HG02642 (cell line): ENCODE results near the gene RNASEH2B.

Experiments used
- ATAC-seq: cut with Tn5 transposase; IDR thresholded peaks from one replicate; pipeline ENCODE4 v1.9.1; 2021; ENCODE audit warnings: mild to moderate bottlenecking; ENCODE audit not compliant: unreplicated experiment, poor library complexity

Gene RNASEH2B

GRCh38 chr13:50991579-50992521 is 82.3 kb downstream of the RNASEH2B start:
- ATAC-seq = peak; percentile 92

DNA sequence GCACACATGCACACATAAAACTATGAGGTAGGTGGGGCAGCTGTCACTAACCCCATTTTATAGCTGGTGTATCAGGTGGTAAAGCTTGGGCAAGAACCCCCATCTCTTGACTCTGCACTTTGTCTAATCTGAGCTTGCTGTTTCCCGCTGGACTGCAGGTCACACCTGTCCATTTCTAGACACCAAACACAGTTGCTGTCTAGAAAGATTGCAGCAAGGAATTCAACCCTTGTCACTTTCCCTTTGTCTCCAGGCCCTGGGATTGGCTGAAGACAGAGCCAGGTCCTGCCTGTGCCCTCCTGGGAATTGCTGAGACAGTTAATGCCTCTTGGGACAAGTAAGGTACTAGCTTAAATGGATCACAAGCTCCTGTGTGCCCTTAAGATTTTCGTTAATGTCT is 83.8 kb downstream of the RNASEH2B start:
- no peak for ATAC-seq

DNA sequence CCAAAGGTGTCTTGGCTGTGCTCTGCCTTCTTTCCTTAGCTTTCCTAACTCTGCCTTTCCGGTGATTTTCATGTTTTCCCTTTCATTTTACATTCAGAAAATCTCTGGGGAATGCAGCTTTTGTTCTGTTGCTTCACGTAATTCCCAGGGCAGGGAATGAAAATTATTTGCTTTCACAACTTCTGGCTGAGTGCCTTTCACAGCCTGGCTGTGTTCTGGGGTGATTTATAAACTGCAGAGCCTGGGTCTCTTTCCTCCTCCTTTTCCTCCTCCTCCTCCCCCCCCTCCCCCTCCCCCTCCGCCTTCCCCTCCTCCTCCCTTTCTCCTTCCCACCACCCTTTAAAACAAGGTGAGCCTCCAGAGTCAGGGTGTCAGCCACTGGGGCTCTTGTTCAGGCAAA is 84.3 kb downstream of the RNASEH2B start:
- ATAC-seq = no peak

GRCh38 chr13:50994651-50995050 is 85.1 kb downstream of the RNASEH2B start:
- ATAC-seq = no peak

- ATAC-seq = no peak
Observed at GRCh38 chr13:50995854-50996253, 86.3 kb downstream of the RNASEH2B start.

DNA sequence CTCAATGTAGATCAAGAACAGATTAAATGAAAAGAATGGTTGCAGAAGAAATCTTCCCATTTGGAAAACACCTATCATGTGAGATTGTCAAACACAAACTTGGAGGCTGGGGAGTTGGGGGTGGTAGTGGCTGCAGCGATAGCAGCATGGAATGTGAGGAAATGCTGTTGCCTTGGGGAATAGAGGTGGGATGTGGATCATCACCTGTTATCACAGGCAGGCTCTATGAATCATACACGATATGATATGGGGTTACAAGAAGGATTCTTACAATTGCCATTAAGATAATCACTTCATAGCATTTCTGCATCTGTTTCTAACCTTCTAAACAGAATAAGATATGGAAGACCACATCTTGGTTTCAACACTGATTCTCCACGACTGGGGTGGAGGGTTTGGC is 88.7 kb downstream of the RNASEH2B start:
- ATAC-seq = no peak

DNA sequence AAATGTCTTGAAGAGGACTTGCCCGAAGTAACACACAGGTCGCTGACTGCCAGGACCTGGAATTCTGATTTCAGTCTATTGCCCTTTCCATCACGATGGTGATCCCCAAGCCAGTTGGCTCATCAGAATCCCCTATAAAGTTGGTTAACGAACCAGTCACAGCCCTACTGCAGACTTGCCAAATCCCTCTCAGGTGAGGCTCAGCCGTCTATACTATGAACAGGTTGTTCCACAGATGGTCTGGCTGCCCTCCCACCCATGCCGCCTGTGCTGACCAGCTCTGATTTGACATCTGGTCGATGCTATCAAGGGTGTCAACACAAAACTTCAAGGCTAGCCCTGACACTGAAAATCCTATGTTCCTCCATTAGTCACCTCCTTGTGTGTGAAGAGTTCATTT is 90.0 kb downstream of the RNASEH2B start:
- no peak for ATAC-seq

DNA sequence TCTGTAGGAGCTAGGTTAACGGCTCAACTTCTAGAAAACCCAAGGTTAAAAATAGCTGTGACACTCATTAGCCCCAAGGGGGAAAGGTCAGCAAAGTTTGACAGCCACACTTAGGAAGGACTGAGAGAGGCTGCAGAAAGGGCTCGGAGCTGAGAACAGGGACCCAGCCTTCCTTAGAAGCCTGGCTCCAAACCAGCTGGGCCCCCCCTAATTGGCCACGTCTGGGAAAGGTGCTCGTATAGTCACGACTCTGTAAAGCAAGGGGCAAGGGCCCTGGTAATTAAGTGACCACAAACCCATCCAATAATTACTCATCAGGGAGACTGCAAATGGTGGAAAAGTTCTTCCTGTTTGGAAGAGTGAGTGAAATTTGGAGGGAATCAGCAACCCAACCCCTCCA is 90.5 kb downstream of the RNASEH2B start:
- no peak for ATAC-seq

DNA sequence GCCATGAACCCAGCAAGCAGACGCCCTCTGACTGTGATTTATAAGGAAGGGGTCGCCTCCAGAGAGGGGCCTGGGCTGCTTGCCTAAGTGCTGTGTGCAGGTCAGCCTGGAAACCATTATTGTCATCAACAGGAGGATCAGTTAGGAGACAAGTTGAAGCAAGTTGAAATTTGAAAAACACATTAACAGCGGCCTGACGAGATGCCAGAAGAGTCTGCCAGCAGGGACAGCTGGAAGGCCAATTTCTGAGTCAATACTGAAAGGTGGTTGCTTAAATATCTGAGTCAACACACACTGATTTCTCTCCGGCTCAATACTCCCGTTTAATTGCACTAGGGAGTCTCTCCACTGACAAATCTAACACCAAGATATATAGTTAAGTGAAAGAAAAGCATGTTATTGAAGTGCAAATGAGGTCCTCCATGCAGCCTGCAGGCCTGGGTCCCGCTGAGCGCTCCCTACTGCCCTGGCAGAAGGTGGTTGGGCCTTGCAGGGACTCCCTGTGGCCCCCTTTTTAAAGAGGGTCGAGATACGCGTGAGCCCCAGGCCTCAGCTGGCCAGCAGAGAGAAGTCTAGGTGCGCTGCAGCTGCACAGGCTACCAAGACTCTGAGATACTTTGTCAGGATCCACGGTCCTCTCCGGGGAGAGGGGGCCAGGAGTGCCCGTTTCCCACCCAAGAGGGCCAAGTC is 91.1 kb downstream of the RNASEH2B start:
- ATAC-seq = no peak

DNA sequence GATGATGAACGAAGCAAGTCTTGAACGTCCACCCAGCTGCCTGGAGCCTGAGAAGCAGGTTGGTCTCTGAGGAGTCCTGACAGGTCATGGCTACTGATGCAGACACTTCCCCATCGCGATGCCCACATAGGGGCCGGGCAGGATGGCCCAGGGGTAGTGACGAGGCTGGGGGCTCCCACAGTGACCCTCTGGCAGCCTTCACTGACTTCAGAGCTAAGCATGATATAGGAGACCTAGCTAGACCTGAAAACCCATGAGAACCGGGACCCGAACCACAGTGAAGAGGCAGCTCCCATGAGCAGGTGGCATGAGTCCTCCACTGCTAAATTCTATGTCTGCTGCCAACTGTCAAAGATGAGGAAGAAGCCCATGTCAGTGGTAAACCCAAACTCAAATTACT is 91.7 kb downstream of the RNASEH2B start:
- ATAC-seq = no peak

- ATAC-seq = no peak
Observed at GRCh38 chr13:51002736-51003135, 93.1 kb downstream of the RNASEH2B start.

DNA sequence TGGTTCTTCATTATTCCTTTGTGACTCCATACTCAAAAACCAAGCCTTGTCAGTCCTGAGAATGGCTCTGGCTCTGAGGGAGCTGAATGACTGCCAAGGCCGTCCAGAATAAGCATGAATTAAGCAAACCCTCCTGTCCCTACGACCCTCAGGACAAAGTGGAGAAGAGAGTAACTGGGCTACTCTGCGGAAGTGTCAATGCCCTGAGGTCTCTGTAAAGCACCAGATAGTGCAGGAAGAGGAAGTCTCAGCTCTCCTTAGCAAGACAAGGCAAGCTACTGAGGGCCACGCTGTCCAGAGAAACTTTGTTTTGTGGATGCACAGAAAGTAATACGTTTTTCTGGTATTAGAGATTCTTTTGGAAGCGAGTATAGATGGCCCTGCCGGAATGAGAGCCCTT is 94.1 kb downstream of the RNASEH2B start:
- ATAC-seq = no peak

GRCh38 chr13:51004111-51004865 is 94.7 kb downstream of the RNASEH2B start:
- ATAC-seq = no peak

DNA sequence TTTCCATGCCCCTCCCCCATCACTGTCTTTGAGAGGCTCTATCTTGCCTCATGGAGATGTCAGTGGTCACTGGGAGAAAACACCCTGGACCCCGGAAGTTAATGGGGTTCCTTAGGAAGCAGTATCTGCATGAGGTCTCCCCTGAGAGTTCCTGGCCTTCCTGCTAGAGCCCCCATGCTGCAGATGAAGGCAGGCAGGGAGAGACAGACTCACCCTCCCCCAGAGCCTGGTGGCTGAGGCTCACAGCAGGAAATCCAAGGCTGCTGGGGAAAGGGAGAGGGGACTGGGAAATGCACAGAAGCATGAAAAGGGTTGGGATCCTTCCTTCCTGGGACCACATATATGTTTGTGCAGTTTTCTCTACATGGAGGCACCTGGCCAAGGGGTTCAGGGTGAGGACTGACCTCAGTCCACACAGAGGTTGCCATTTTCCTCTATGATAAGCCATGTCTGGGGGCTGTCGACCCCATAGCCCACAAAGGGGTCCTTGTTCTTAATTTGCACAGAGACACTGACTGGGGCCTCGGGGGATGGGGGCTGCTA is 95.4 kb downstream of the RNASEH2B start:
- no peak for ATAC-seq

- ATAC-seq = no peak
Observed at GRCh38 chr13:51005566-51005965, 96.0 kb downstream of the RNASEH2B start.
